NCI-H82 treated with DMSO at 0.1 percent for 48 hours (cell line): ENCODE data around the gene CTNND2.

ENCODE experiments used
- DNase-seq: peaks from one replicate; lab custom pipeline; 2025; ENCODE audit not compliant: unreplicated experiment; lab: John Stamatoyannopoulos, UW

The CTNND2 gene

DNA sequence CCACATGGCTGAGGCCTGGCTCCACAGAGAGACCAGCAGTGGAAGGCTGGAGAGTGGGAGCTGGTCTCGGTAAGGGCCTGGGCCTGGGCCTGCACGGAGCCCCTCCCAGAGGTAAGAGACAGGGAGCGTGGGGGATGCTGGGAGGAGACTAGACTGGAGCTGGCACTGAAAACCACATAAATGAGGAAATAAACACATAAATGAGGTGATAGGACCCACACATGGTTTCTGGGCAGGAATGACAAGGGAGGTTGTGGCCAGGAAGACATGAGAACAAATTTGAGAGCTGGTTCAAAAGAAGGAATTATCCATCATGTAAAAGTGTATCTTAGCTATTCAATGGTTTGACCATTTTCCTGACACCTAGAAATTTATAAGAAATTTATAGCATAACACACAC is 691.5 kb downstream of the CTNND2 start:
- DNase-seq: no peak

DNA sequence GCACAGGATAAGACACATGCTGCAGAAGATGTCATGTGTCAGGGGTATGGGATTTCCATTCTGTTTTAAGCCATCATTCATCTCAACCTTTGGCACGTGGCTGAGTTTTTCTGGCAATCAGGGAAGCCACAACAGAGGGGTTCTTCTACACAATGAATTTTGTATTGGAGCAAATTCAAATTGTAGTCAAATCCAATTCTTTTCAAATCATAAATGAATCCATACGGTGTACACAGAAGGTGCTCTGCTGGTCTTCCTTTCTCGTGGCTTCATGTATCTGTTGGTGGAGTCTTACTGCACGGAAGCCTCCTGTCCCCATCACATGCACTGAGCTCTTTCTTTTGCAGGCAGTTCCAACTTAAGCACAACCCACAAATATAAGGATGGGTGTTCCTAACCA is 706.5 kb downstream of the CTNND2 start:
- no peak for DNase-seq

DNA sequence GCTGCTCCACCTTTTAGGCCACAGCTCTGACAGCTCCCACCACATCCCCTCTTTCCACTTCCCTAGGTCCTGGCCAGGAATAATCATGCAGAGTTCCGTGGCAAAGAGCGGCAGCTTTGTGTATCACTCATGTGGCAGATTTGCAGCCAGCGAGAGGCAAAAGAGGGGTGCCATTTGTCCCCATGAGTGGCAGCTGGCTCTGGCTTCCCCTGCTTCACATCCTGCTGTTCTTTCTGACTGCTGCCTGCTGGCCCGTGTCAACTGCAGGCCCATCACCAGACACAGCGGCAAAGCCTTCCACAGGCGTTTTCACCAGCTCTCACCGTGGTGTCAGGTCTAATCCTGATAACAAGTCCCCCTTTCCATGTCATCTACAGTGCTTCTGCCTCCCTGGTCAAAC is 712.6 kb downstream of the CTNND2 start:
- DNase-seq: no peak

DNA sequence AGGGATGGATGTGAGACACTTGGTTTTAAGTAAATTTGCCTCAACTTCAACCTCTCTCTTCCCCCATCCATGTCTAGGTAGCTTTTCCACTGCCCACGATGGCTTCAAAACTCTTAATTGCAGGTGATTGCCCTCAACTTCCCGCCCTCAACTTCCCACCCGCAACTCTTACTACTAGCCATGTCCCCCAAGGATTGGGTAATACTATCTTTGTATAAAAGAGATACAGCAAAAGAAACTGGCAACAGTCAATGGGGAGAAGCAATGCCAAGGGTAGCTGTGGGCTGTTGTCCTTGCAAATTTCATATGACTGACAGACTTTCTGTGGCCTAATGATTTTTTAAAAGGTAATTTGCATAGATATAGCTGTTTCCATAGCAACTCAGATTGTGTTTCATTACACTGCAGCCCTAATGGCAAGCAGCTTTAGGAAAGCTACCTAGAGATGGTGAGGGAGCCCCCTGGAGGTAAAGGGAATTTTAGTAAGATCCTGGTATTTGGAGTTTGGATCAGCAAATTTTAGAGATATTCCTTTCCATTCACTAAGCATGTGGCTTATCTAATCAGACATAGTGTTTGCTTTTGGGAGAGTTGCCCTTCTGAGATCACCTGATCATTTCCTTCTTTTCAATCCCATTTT is 721.7 kb downstream of the CTNND2 start:
- DNase-seq: no peak

DNA sequence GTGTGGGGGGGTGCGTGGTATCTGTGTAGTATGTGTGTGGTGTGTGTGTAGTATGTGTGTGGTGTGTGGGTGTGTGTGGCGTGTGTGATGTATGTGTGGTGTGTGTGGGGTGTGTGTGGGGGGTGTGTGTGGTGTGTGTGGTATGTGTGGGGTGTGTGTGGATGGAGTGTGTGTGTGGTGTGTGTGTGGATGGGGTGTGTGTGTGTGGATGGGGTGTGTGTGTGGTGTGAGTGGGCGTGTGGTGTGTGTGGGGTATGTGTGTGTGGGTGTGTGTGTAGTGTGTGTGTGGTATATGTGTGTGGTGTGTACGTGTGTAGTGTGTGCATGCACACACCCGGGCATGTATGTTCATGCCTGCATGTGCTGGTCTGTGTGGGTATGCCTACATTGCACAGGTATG is 722.3 kb downstream of the CTNND2 start:
- DNase-seq: no peak

DNA sequence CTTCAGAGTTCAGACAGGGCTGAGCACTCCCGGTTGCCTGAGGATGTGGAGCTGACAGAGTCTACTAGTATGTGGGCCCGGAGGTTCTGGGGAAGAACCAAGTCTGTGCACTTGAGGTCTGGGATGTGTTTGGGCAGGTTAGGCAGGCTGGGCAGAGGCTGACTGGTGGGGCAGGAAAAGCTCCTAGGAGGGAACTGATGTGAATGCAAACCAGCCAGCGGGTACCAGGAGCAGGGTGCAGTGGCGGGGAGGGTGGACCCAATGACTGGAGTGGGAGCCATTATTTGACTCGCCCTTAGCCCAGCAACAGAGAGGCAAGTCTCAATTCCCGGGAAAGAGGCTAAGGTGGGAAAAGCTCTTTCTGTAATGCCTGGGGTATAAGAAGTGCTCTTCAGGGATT is 723.4 kb downstream of the CTNND2 start:
- DNase-seq: no peak

DNA sequence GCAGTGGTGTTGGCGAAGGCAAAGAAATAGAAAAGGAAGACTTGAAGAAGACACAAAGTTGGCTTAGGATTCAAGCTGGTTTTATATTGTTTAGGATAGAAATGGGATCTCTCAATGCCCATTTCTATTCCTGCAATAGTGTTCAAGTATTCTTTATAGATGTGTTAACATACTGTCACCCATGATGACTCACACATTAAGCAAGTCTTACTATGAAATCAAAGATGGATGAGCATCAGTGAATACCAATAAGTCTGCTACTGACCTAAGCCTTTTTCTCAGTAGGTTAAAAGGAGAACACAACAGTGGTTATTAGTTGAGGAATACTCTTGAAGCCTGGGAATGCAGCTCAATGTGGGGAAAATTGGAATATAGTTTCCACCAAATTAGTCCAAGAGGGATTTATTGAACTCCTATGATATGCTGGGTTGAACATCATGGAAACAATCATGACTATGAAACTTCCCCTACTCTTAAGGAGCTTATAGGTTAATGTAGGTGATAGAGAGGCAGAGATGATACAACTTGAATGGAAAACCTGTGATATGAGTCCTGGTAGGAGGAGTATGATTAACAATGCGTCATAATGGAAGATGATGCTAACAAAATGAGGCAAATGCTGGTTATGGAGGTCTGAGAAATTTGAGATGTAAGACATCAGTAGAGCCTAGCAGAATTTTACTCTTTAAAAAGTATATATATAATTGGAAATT is 726.1 kb downstream of the CTNND2 start:
- no peak for DNase-seq

DNA sequence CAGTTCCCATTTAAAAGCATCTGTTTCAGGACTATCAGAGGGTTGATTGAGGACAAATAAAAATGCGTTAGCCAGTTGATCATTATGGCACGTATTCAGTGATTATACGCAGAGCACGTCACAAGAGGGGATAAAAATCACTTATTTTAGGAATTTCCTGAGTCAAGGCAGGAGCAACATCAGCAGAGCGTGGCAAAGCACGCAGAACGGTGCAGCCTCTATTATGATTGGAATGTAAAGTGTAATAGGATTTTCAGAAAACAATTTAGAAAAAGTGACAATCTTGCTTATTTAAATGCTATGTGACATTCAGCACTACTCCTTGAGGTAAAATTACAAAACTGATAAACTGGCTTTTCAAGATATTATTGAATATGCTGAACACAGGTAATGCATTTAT is 729.7 kb downstream of the CTNND2 start:
- no peak for DNase-seq

DNA sequence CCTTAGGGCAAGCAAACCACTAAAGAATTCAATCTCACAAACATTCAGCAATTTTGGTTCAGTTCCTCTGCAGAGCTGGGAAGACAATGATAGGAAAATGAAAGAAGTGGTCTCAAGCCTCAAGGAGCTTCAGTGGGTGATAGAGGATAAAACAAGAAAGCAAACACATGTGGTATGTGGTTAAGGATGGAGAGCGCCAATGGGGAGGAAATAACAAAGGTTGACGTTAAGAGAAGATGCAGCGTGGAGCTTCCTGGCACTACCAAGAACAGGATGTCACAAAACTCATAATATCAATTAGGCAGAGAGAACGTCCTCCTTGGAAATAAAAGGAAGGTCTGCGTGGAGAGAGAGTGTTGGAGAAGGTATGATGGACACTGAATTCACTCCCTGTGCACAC is 731.8 kb downstream of the CTNND2 start:
- DNase-seq: no peak

DNA sequence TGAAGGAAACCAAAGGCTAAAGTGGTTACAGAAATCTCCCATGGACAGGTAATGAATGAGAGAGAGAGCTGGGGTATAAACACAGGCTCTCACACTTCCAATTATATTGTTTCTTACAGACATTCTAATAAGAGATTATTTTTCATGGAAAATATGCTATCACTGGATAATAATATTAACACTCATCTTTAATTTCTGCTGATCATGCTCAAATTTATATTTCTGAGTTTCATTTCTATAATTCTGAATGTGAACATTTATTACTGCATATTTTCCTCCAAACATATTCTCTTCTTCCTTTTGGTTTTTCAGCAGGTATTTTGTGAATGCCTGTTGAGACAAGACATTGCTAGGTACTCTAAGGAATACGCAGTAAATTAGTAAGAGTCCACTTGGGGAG is 733.0 kb downstream of the CTNND2 start:
- DNase-seq: no peak

DNA sequence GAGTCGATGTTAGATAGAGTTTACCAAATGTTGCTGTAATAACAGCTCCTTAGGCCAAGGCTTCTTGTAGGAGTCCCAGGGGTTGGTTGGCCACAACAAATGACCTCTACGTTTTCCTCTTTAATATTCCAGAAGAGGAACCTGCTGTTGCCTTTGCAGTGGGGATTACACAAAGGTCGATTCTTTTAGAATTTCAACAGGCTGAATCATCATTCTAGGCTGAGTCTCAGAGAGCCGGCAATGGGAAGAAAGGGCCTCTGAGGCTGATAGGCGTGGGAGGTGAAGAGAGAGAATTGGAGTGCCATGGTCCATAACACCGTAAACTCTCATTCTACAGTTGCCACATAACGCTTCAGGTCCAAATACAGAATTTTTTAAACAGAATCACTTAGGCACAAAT is 737.3 kb downstream of the CTNND2 start:
- no peak for DNase-seq

DNA sequence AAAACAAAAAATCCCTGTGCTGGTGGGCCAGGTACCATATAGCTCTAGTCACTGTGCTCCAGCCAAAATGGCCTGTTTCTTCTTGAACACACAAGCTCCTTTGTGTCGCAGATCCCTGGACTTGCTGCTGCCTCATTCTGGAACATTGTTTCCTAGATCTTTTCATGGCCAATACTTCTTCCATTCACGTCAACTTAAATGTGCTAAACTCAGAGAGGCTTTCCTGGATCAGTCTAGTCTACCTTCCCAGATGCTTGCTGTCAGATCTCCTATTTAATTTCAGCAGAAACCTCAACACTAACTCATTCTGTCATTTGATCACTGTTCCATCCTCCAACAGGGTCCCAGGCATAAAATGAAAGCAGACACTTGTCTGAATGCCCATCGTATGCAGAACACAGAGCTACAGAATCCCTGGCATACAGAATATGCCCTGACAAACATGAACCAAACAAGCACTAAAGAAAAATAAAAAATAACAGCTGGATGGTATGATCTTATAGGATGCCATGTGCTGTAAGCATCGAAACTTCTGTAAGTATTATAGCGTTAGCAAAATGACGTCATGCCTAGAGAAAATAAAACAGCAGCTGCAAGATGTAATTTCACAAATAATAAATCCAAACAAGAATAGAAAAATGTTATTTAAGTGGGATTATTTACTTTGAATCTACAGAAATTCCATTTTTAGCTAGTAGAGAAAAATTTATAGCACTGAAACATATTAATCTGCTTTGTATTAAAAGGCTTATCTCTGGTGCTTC is 739.5 kb downstream of the CTNND2 start:
- DNase-seq: no peak

DNA sequence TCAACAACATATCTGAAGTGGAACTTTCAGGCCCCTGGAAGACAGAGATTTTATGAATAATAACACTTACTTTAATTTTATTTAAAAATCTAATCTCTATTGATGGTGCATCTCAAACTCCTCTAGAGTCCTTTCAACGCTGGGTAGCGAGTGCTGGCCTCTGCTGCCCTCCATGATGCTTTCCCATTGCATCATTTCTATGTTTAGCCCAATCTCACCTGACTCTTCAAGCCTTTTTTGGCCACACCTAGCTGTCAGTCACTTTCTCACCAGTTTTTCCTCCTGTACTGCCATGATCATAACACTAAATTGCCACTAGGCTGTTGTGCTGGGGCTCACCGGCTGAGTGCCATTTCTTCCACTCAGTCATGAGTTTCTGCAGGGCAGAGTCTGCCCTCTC is 747.1 kb downstream of the CTNND2 start:
- no peak for DNase-seq

DNA sequence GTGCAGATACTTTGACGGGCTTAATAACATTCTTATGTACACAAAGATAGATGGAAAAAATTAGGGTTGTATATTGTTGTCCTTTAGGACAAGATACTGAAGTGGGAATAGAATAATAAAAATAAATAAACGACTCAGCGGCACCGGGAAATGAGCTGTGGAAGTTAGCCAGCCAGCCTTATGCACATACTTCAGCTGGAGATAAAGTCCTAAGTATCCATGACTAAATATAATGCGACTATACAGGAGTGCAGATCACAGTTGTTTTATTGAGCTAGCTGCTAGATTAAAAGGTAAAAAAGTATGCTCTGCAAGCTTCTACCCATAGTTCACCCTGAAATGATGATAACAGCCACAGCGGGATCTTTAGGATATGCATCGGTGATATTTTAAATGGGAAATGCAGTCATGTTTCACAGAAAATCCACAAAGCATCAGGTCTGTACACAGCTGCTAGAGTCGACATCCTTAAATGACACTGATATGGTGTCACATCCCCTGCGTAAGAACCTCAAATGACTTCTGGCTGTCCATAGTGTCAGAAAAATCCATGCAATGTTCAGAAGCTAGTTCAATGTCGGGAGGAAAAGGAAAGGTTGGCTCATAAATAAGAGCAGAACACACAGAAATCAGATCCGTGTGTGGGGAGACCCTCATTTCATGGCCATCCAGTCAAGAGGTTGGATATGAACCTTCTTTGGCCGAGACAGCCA is 750.4 kb downstream of the CTNND2 start:
- no peak for DNase-seq

DNA sequence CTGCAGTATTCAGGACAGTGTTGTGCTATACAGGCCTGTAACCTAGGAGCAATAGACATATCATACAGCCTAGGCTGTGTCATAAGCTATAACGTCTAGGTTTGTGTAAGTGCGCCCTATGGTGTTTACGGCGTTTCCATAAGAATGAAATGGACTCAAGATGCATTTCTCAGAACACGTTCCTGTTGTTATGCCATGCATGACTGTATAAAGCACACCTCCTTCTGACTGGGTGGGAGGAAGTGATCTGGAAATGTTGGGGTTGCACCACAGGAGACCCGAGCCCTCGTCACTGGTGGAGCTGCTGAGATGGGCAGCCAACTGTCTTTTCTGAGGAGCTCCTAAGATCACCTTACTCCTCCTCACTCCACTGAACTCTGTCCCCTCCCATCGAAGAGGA is 751.9 kb downstream of the CTNND2 start:
- no peak for DNase-seq

DNA sequence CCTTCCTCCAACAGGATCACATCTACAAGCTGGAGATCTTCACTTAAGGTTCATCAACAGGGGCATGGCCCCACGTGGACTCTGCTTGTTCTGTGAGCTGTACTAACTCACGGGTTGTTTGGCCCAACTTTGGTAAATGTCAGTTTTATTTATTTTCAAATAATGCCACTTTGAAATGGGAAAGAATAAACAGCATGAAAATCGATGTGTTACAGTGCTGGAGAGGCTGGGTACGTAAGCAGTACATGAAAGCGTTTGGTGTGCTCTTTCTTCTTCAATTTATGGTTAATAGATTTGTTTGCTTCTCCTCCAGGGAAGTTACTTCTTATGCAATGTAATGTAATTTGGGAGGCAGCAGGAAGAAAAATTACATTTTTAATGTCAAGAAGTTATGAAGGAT is 753.3 kb downstream of the CTNND2 start:
- no peak for DNase-seq

DNA sequence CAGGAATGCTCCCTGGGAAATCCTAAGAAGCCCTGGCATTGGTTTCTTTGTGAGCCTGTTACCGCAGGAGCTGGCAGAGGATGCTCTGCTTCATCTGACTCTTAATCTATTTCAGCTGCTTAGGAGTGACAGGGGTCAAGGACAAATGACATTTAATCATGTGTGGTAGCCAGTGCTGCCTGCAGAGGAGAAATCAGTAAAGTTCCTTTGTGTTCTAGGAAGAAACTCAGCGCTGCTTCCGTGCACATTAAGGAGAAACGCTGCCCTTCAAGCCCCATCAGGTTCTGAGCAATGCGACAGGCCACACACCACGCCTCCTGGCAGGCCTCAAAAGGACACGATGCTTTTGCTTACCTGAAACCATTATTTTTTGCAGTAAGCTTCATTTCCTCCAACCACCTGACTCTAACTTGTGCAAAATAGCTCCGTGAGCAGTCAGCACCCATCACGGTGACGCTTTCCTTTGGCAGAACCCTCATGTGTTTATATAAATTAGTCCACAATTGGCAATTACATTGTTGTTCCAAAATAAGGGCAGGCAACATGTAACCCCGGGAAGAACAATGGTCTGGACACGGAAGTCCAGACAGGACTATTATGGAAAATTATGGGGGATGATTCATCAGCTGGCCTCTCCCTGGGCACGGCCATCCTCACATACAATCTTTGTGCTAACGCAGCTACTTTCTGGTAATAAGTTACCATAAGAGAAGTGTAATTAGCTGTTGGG is 755.3 kb downstream of the CTNND2 start:
- DNase-seq: no peak

DNA sequence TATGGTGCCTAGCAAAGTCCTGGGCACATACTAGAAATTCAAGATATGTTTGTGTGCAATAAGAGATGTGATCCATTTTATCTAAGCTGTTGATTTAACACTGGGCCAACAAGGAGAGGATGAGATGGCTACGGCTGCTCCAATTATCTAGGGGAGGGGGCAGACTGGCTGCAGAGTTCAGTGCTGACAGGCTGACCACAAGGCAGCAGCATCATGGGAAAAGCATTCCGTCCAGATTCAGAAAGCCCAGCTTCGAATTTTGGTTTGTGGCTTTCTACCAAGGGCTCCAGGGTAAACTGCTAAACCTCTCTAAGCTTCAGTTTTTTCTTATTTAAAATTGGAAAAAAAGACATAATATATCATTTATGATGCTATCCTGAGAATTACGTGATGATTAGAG is 758.1 kb downstream of the CTNND2 start:
- no peak for DNase-seq

DNA sequence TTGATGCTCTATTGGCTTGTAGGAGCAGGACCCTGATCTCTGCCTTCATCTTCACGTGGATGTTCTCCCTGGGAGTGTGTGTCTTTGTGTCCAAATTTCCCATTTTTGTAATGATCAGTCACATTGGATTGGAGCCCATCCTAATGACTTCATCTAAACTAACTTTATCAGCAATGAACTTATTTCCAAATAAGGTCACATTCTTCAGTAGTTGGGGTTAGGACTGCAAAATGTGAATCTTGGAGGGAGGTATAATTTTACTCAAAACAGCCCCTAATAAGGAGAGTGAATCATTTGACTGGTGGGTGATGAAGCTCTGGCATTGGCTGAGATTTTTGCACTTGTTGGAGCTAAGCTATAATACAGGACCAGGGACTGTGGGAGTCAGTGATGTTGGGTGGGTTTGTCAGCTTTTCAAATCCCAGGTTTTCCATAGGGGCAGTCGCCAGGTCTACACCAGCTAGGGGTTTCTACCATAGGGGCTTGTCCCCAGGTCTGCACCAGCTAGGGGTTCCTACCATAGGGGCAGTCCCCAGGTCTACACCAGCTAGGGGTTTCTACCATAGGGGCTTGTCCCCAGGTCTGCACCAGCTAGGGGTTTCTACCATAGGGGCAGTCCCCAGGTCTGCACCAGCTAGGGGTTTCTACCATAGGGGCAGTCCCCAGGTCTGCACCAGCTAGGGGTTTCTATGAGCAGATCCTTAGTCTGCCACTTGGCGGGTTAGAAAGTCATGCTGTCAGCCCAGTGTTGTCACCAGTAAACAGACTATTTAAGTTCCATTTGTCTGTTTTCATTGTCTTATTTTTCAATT is 760.6 kb downstream of the CTNND2 start:
- no peak for DNase-seq

DNA sequence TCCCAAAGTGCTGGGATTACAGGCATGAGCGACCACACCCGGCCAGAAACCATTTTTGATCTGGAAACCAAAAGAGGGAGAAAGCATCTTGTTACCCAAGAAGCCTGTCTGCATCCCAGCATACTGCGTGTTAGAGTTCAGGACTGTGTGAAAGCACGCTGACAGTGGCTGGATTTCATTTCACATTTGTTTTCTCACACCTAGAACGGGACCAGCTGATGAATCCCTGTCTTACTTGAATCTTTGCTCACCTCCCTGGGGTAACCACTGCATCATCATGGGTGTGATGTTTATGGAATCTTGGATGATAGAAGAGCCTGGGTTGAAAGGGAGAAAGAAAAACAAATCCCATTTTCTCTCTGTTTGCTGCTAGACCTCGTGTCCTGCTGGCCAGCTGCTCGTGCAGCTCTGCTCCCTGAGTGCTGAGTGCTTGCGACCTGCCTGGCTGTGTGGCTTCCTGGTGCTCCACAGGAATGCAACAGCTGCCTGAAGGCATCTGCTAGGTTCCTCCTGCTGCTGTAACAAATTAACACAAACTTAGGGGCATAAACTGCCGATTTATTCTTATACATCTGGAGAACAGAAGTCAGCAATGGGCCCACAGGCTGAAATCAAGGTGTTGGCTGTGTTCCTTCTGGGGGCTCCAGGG is 764.9 kb downstream of the CTNND2 start:
- DNase-seq: no peak
